Measurements from ENCODE around the gene DGKI. TPM values are rescaled to one million over a fixed set of nuclear protein-coding genes. Genes with fewer than 3 reads are reported as not detected.

The DGKI gene
- total and polyA plus RNA-seq, 9 of the 15 experiments (the other 6 are each of a cell fraction or from before 2014, with no cell fraction given) = 0.11 to 0.54 (median 0.15) TPM; not detected in 5

GRCh38 chr7:137611606-137612005 lies 235.2 kb downstream of the DGKI start:
- BruUV-seq (replicated peaks) = no TSS peak
- Histone ChIP-seq H3K4me3 (no peak overlapping the region), H3K4me1 (replicated peaks in 1 of 2; ENCODE audit: control insufficient read depth in 2 of 2, insufficient read depth in 2 of 2, low read length in 2 of 2) (no peaks in the 10 kb centered on the region), H2AFZ (ENCODE audit: low read depth, low read length) (no peak overlapping the region), H3K36me3 (ENCODE audit: control insufficient read depth, insufficient read depth, low read length) (no peaks in the 10 kb centered on the region), H4K20me1 (replicated peaks; ENCODE audit: control insufficient read depth, insufficient read depth, low read length) (no peaks in the 10 kb centered on the region), H3K9me1 (ENCODE audit: control insufficient read depth, insufficient read depth, low read length) (no peaks in the 10 kb centered on the region), H3K27me3 (ENCODE audit: control insufficient read depth in 2 of 2, insufficient read depth in 2 of 2, low read length in 2 of 2) (peaks cover 0 to 2% of the 10 kb centered on the region in 2 experiments; a peak in 2 of 5 replicates), H3K9me3 (replicated peaks; ENCODE audit: control insufficient read depth, insufficient read depth, low read depth, low read length) (no peaks in the 10 kb centered on the region), H3K9ac (ENCODE audit: insufficient read depth in 1 of 2, low read depth in 2 of 2, low read length in 2 of 2) (no peak overlapping the region), H3K27ac (ENCODE audit: extremely low read depth, low read depth, low read length) (no peak overlapping the region), H3K4me2 (ENCODE audit: insufficient read depth, low read length) (no peak overlapping the region), H3K79me2 (ENCODE audit: control insufficient read depth, insufficient read depth, low read length) (no peaks in the 10 kb centered on the region)
- CTCF ChIA-PET (ENCODE audit: low intra/inter-chr PET ratio) = no interaction called here
- 2% methylated on average over 2 of the region's 2 CpGs for WGBS (ENCODE audit: insufficient coverage, low coverage, missing lambda C conversion rate)
- FAIRE-seq (no peak), ATAC-seq (no peak), DNase-seq (ENCODE audit: extremely low read depth in 1 of 4, low spot score in 3 of 4) (no peak)
- POLR2A ChIA-PET = no interaction called here
- in situ Hi-C loops (cut with MboI) = no loop called here
- intact Hi-C loops (cut with micrococcal nuclease) = no loop called here
- TF ChIP-seq VEZF1 (CRISPR knock-in tag; IDR thresholded peaks at IDR 0.05) (no peak), ZNF589 (CRISPR knock-in tag; IDR thresholded peaks at IDR 0.05; ENCODE audit: low read depth) (no peak)

GRCh38 chr7:137609500-137609899 lies 237.3 kb downstream of the DGKI start:
- POLR2A ChIA-PET = no interaction called here
- peak; percentile 32; the same call in 2 of the 3 replicates for ATAC-seq
- BruUV-seq (replicated peaks) = no TSS peak
- FAIRE-seq = no peak
- Histone ChIP-seq H3K9me3 (replicated peaks; ENCODE audit: control insufficient read depth, insufficient read depth, low read depth, low read length) (no peaks in the 10 kb centered on the region), H3K79me2 (ENCODE audit: control insufficient read depth, insufficient read depth, low read length) (no peaks in the 10 kb centered on the region), H2AFZ (ENCODE audit: low read depth, low read length) (no peak overlapping the region), H3K9ac (ENCODE audit: insufficient read depth in 1 of 2, low read depth in 2 of 2, low read length in 2 of 2) (no peak overlapping the region), H3K27ac (ENCODE audit: extremely low read depth, low read depth, low read length) (no peak overlapping the region), H4K20me1 (replicated peaks; ENCODE audit: control insufficient read depth, insufficient read depth, low read length) (no peaks in the 10 kb centered on the region), H3K4me1 (replicated peaks in 1 of 2; ENCODE audit: control insufficient read depth in 2 of 2, insufficient read depth in 2 of 2, low read length in 2 of 2) (no peaks in the 10 kb centered on the region), H3K36me3 (ENCODE audit: control insufficient read depth, insufficient read depth, low read length) (no peaks in the 10 kb centered on the region), H3K4me3 (no peak overlapping the region), H3K9me1 (ENCODE audit: control insufficient read depth, insufficient read depth, low read length) (no peaks in the 10 kb centered on the region), H3K4me2 (ENCODE audit: insufficient read depth, low read length) (no peak overlapping the region), H3K27me3 (ENCODE audit: control insufficient read depth in 2 of 2, insufficient read depth in 2 of 2, low read length in 2 of 2) (peaks cover 0 to 2% of the 10 kb centered on the region in 2 experiments; a peak in 2 of 5 replicates)
- CTCF ChIA-PET (ENCODE audit: low intra/inter-chr PET ratio) = interaction anchor here (0.6 kb wide), 1 partner anchor 1296 kb away, joined by 3 read pairs; no protein-coding TSS in a partner anchor
- in situ Hi-C loops (cut with MboI) (no loop called here), intact Hi-C loops (cut with micrococcal nuclease) (no loop called here)
- DNase-seq (ENCODE audit: extremely low read depth in 1 of 4, low spot score in 3 of 4) = no peak
- WGBS (ENCODE audit: insufficient coverage, low coverage, missing lambda C conversion rate) = 1% methylated on average over 6 of the region's 6 CpGs
- TF ChIP-seq RBBP5 (IDR thresholded peaks at IDR 0.05; ENCODE audit: borderline replicate concordance, insufficient read depth, low read length, poor library complexity, severe bottlenecking) (no peak), SMAD4 (CRISPR knock-in tag; conservative IDR thresholded peaks at IDR 0.05) (no peak), CHD4 (IDR thresholded peaks at IDR 0.05; ENCODE audit: insufficient read depth, insufficient replicate concordance, low read depth, low read length, poor library complexity, severe bottlenecking) (no peak), ZNF695 (CRISPR knock-in tag; IDR thresholded peaks at IDR 0.05) (no peak), XRCC5 (IDR thresholded peaks at IDR 0.05; ENCODE audit: low read depth, low read length) (no peak), MAX (CRISPR knock-in tag; IDR thresholded peaks at IDR 0.05) (no peak), ZNF232 (CRISPR knock-in tag; IDR thresholded peaks at IDR 0.05) (no peak), PHF21A (IDR thresholded peaks at IDR 0.05; ENCODE audit: borderline replicate concordance, low read depth) (no peak), CBX1 (IDR thresholded peaks at IDR 0.05; ENCODE audit: low read depth) (no peak), KAT7 (CRISPR knock-in tag; IDR thresholded peaks at IDR 0.05; ENCODE audit: borderline replicate concordance) (no peak), CEBPG (CRISPR knock-in tag; IDR thresholded peaks at IDR 0.05) (no peak), CEBPG (tag; conservative IDR thresholded peaks at IDR 0.05 in 1 of 2, IDR thresholded peaks at IDR 0.05 in 1 of 2) (no peak), FOXJ2 (tag; IDR thresholded peaks at IDR 0.05) (no peak)
